GM13976 (cell line): ENCODE measurements around the gene TTBK2.

Experiments used
- DNase-seq: peaks from one replicate; pipeline ENCODE4 v3.0.0; 2012; ENCODE audit warnings: low spot score
- in situ Hi-C: fragments of 300-500 bp; cut with MboI; formaldehyde crosslinking; loops from one replicate; pipeline ENCODE4 v1.12.0; 2022; ENCODE audit warnings: low sequenced_read_pairs, mixed read lengths, inconsistent platforms; ENCODE audit not compliant: unreplicated experiment
- TF ChIP-seq, protein P1 (sequence below): IDR thresholded peaks from 2 replicates; pipeline ENCODE4 v1.5.1; 2012; ENCODE audit warnings: borderline replicate concordance, mild to moderate bottlenecking; ENCODE audit not compliant: insufficient read depth; ENCODE audit errors: extremely low read depth, missing control alignments, control extremely low read depth

Gene TTBK2

DNA sequence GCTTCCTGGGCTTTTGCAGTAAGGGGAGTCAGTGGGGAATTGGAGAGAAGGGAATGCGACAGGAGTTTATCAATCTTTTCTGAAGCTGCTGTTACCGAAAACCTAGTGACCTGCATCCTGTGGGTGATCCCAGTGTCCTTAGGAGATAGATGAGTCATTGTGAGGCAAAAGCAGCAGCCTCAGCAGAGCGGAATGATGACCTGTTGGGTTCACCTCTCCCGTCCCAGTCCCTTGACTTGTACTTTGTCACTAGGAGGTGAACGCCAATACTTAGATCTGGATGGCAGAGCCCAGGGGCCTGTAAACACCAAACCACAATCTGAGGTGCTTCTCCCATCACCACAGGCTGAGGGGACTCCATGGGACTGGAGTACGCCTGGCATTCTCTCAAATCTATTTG is 201.5 kb downstream of the TTBK2 start:
- no peak for DNase-seq
- TF ChIP-seq, protein P1, sequence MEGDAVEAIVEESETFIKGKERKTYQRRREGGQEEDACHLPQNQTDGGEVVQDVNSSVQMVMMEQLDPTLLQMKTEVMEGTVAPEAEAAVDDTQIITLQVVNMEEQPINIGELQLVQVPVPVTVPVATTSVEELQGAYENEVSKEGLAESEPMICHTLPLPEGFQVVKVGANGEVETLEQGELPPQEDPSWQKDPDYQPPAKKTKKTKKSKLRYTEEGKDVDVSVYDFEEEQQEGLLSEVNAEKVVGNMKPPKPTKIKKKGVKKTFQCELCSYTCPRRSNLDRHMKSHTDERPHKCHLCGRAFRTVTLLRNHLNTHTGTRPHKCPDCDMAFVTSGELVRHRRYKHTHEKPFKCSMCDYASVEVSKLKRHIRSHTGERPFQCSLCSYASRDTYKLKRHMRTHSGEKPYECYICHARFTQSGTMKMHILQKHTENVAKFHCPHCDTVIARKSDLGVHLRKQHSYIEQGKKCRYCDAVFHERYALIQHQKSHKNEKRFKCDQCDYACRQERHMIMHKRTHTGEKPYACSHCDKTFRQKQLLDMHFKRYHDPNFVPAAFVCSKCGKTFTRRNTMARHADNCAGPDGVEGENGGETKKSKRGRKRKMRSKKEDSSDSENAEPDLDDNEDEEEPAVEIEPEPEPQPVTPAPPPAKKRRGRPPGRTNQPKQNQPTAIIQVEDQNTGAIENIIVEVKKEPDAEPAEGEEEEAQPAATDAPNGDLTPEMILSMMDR, result no peak
- in situ Hi-C loops, result no loop called here

DNA sequence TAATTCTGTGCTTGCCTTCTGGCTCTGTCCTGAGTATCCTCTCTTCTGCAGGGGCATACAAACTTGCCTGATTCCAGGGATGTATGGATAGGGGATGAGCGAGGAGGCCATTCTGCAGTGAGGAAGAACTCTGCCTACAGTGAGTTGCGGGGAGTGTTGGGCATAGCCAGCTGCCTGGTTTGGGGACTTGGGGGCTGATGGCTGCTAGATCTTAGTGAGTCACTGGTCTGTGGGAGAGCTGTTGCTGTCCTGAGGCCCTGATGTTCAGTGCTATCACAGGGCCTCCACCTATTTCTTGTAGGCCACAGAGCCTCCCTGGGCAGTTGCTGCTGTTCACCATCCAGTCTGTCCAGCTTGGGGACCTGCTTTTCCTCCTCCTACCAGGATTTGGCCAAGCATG is 204.0 kb downstream of the TTBK2 start:
- no peak for DNase-seq
- in situ Hi-C loops, result no loop called here
- TF ChIP-seq, protein P1, result no peak

DNA sequence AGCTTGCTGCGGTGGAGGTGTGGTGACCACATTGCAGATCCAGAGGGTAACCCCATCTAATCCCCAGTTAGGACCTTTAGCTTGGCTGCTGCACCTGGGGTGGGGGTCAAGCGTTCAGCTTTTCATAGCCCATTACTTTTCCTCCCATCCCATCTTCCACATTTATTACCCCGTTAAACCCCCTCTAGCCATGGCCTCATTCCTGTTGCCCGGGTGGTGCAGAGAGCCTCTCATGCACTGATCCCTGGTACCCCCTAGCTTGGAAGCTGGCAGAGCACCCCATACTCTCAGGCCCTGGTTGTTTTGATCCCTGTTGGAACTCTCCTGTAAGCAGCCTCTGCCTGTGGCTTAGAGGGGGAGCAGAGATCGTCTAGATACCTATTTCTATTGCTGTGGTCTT is 204.5 kb downstream of the TTBK2 start:
- in situ Hi-C loops, result no loop called here
- no peak for DNase-seq
- TF ChIP-seq, protein P1, result no peak

DNA sequence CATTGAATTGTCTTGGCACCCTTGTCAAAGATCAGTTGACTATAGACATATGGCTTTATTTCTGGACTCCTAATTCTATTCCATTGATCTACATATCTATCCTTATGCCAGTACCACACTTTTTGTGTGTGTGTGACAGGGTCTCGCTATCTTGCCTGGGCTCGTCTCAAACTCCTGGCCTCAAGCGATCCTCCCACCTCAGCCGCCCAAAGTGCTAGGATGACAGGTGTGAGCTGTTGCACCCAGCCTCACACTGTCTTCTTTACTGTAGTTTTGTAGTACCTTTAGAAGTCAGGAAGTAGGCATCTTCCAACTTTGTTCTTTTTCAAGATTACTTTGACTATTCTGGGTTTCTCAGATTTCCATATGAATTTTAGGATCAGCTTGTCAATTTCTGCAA is 208.0 kb downstream of the TTBK2 start:
- in situ Hi-C loops, result no loop called here
- DNase-seq, result no peak
- TF ChIP-seq, protein P1, result no peak

DNA sequence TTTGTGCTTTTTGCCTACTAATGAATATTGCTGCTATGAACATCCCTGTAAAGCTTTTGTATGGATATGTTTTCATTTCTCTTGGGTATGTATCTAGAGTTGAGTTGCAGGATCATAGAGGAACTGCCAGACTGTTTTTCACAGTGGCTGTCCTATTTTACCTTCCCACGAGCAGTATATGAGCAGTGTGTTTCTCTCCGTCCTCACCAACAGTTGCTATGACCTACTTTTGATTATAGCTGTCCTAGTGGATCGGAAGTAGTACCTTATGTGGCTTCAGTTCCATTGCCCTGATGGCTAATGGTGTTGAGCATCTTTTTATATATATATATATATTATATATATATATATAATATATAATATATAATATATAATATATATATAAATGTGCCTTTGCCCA is 208.8 kb downstream of the TTBK2 start:
- TF ChIP-seq, protein P1, result no peak
- no peak for DNase-seq
- in situ Hi-C loops, result no loop called here

DNA sequence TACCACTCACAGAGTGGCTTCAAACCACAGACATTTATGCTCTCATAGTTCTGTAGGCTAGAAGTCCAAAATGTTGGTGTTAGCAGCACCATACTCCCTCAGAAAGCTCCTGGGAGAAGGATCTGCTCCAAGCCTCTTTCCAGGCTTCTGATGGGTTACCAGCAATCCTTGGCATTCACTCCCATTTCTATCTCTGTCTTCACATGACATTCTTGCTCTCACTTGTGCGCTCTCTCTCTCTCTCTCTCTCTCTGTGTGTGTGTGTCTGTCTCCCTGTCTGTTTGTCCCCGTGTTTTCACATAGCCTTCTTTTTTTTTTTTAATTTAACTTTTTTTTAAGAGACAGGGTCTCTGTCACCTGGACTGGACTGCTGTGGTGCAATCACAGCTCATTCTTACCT is 209.9 kb downstream of the TTBK2 start:
- TF ChIP-seq, protein P1, result no peak
- in situ Hi-C loops, result no loop called here
- no peak for DNase-seq

DNA sequence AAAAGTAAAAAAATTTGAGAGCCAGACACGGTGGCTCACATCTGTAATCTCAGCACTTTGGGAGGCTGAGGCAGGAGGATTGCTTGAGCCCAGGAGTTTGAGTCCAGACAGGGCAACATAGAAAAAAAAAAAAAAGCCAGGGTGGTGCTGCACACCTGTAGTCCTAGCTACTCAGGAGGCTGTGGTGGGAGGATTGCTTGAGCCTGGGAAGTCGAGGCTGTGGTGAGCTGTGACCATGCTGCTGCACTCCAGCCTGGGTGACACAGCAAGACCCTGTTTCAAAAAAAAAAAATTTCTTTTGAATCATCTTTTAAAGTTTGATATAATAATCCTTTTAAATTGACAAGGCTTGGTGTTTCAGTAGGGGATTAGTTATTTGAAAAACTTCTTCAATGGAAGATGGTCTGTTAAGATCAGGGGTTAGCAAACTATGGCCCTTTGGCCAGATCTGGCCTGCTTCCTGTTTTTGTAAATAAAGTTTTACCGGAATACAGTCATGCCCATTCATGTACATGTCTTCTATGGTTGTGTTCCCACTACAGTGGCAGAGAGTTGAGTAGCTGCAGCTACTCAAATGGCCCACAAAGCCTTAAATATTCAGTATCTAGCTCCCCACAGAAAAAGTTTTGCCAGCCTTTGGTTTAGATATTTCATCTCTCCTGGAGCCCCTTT is 212.6 kb downstream of the TTBK2 start:
- no peak for DNase-seq
- in situ Hi-C loops, result loop anchor here (10.0 kb wide), 1 partner anchor 217 kb away; the partner anchor contains the start of gene TTBK2
- TF ChIP-seq, protein P1, result no peak
